GM12878 (cell line): ENCODE measurements around the gene PPM1E. TPM values are rescaled to one million over a fixed set of nuclear protein-coding genes. Genes with fewer than 3 reads are reported as not detected.

Experiments
- ATAC-seq: fragments of 200-7000 bp; cut with Tn5 transposase; 3 replicates; pipeline ENCODE4 v1.9.1; 2020; ENCODE audit warnings: mild to moderate bottlenecking, moderate library complexity
- BruUV-seq: library from RNA; stranded (reverse); fragments of 400-500 nt; replicated peaks from 2 replicates; lab custom pipeline; 2021; lab: Mats Ljungman, UMichigan
- CTCF ChIA-PET: fragments of 300-600 bp; sonication (Branson Sonifier 250); formaldehyde crosslinking; extraction: SDS; loops from one replicate; lab custom pipeline; 2021; ENCODE audit warnings: inconsistent platforms; lab: Yijun Ruan, JAX
- POLR2A ChIA-PET: fragments of 350-600 bp; formaldehyde crosslinking; extraction: SDS; loops from one replicate; lab custom pipeline; 2021; ENCODE audit warnings: inconsistent platforms; lab: Charles Lee
- RAD21 ChIA-PET: fragments of 300-600 bp; sonication (Branson Sonifier 250); formaldehyde crosslinking; loops from one replicate; lab custom pipeline; 2023; ENCODE audit warnings: antibody characterized with exemption; ENCODE audit not compliant: unreplicated experiment; lab: Charles Lee
- SMC1A ChIA-PET: fragments of 300-600 bp; sonication (Branson Sonifier 250); formaldehyde crosslinking; loops from one replicate; lab custom pipeline; 2023; ENCODE audit not compliant: unreplicated experiment, uncharacterized antibody; lab: Charles Lee
- DNase-seq: peaks from one replicate; pipeline ENCODE4 v3.0.0-alpha.2; 2011; ENCODE audit warnings: low read depth, low spot score
- FAIRE-seq: peaks from 3 replicates; lab custom pipeline; 2011; peaks lifted over from hg19 to GRCh38; lab: Jason Lieb, UNC
- H2AFZ ChIP-seq: 2 replicates; pipeline ENCODE4 v1.6.0; 2011; ENCODE audit warnings: low read depth, low read length, control low read depth; ENCODE audit not compliant: control insufficient read depth
- H3K27ac ChIP-seq: 2 replicates; pipeline ENCODE4 v1.5.1; 2011; ENCODE audit warnings: control low read depth; ENCODE audit not compliant: control insufficient read depth, insufficient read depth
- H3K27me3 ChIP-seq, 2 experiments: replicated peaks in 1 of 2; 2 replicates each; pipeline versions ENCODE4 v1.6.0 to v1.6.1; 2011; ENCODE audit warnings: low read length in 1 of 2; ENCODE audit not compliant: control insufficient read depth in 2 of 2, insufficient read depth in 2 of 2
- H3K36me3 ChIP-seq, 2 experiments: 2 replicates each; pipeline ENCODE4 v1.5.1; 2011; ENCODE audit warnings: low read length in 1 of 2; ENCODE audit not compliant: control insufficient read depth in 2 of 2, insufficient read depth in 2 of 2
- H3K4me1 ChIP-seq: 2 replicates; pipeline ENCODE4 v1.6.1; 2011; ENCODE audit warnings: mild to moderate bottlenecking, low read length, moderate library complexity, mixed read lengths; ENCODE audit not compliant: control insufficient read depth, insufficient read depth
- H3K4me2 ChIP-seq: 2 replicates; pipeline ENCODE4 v1.6.0; 2011; ENCODE audit warnings: control low read depth; ENCODE audit not compliant: control insufficient read depth, insufficient read depth
- H3K4me3 ChIP-seq: fragments of 200-600 bp; sonication (generic); 2 replicates; pipeline ENCODE4 v1.5.1; 2016
- H3K79me2 ChIP-seq: 2 replicates; pipeline ENCODE4 v1.6.0; 2011; ENCODE audit warnings: low read length; ENCODE audit not compliant: control insufficient read depth, insufficient read depth
- H3K9ac ChIP-seq: 2 replicates; pipeline ENCODE4 v1.8.0; 2011; ENCODE audit warnings: low read length, control low read depth, mixed read lengths; ENCODE audit not compliant: control insufficient read depth, insufficient read depth
- H3K9me3 ChIP-seq: replicated peaks from 3 replicates; pipeline ENCODE4 v1.5.1; 2011; ENCODE audit warnings: mild to moderate bottlenecking, low read length; ENCODE audit not compliant: control insufficient read depth, insufficient read depth
- H4K20me1 ChIP-seq: 2 replicates; pipeline ENCODE4 v1.6.0; 2011; ENCODE audit not compliant: control insufficient read depth, insufficient read depth
- CEBPB ChIP-seq, 2 experiments: fragments of 150-350 bp in 1 of 2; IDR thresholded peaks; 2 replicates each; pipeline ENCODE4 v1.6.1; 2012 to 2014; ENCODE audit warnings: low read depth in 2 of 2, low read length in 2 of 2, borderline replicate concordance in 1 of 2, inconsistent platforms in 1 of 2
- GATAD2B ChIP-seq: fragments of 450-650 bp; conservative IDR thresholded peaks from 2 replicates; pipeline ENCODE4 v1.6.1; 2017; ENCODE audit warnings: low read depth, mild to moderate bottlenecking, moderate library complexity
- NR2C1 ChIP-seq: fragments of 450-650 bp; IDR thresholded peaks from 2 replicates; pipeline ENCODE4 v1.6.1; 2017; ENCODE audit warnings: antibody characterized with exemption, mild to moderate bottlenecking, moderate library complexity
- POLR2A ChIP-seq: IDR thresholded peaks from 2 replicates; pipeline ENCODE4 v1.6.1; 2011; ENCODE audit warnings: low read depth, mild to moderate bottlenecking, low read length
- RELA ChIP-seq: fragments of 450-650 bp; IDR thresholded peaks from 2 replicates; pipeline ENCODE4 v1.8.0; 2014; ENCODE audit warnings: borderline replicate concordance; ENCODE audit not compliant: partially characterized antibody
- RFX5 ChIP-seq: IDR thresholded peaks from 2 replicates; pipeline ENCODE4 v1.6.1; 2011; ENCODE audit warnings: low read depth, low read length, improper control_type of control experiment
- SRF ChIP-seq, 2 experiments: IDR thresholded peaks; 2 replicates each; pipeline ENCODE4 v1.6.1; 2011; ENCODE audit warnings: low read depth in 2 of 2, low read length in 2 of 2, mild to moderate bottlenecking in 1 of 2, moderate library complexity in 1 of 2
- TCF12 ChIP-seq: IDR thresholded peaks from 2 replicates; pipeline ENCODE4 v1.6.1; 2011; ENCODE audit warnings: low read depth, mild to moderate bottlenecking, low read length
- WGBS: methylation state at CpG from one replicate; pipeline ENCODE4 v1.1.6; 2016; ENCODE audit warnings: low lambda C conversion rate; ENCODE audit not compliant: insufficient replicate concordance, insufficient coverage; ENCODE audit errors: missing lambda C conversion rate; 5-methylcytosine and 5-hydroxymethylcytosine counted together
- in situ Hi-C: fragments of 300-500 bp; cut with MboI; formaldehyde crosslinking; loops from 9 replicates; pipeline ENCODE4 v1.14.3; 2018; ENCODE audit warnings: mixed read lengths
- intact Hi-C: fragments of 100-400 bp; cut with micrococcal nuclease; formaldehyde crosslinking; loops from one replicate; pipeline ENCODE4 v1.14.2; 2022; ENCODE audit not compliant: unreplicated experiment
- polyA plus RNA-seq, 11 experiments: library from polyadenylated mRNA; depleted of rRNA in 4 of 11; unstranded in 6 of 11; stranded (reverse) in 5 of 11; fragments of >200 nt; fragmentation: Nextera tagmentation in 4 of 11; fragmentation: Illumina TruSeq in 1 of 11; extraction: Ambion mirVana in 4 of 11; extraction: Trizol in 1 of 11; gene quantifications; 1 replicate in 1 of 11; 2 replicates in 10 of 11; pipeline versions ENCODE4 v1.2.1 to v1.2.3, GENCODE V29; 2011 to 2016; ENCODE audit warnings: inconsistent platforms in 2 of 11, missing spikeins in 2 of 11, low read depth in 1 of 11
- total RNA-seq, 4 experiments: library from RNA; depleted of rRNA in 3 of 4; stranded (reverse); fragments of >200 nt in 3 of 4; fragmentation: Illumina TruSeq in 1 of 4; extraction: Trizol in 1 of 4; gene quantifications; 2 replicates each; pipeline versions ENCODE4 v1.2.1 to v1.2.3, GENCODE V29; 2013 to 2021
- TF ChIP-seq, protein P1 (sequence below): IDR thresholded peaks from 2 replicates; pipeline ENCODE4 v1.6.1; 2012; ENCODE audit warnings: low read depth, low read length, improper control_type of control experiment
- TF ChIP-seq, protein P2 (sequence below): fragments of 450-650 bp; IDR thresholded peaks from 2 replicates; pipeline ENCODE4 v1.6.1; 2016; ENCODE audit warnings: mild to moderate bottlenecking, moderate library complexity, borderline replicate concordance

Gene PPM1E
- total and polyA plus RNA-seq, 10 of the 15 experiments (the other 5 are each of a cell fraction or from before 2014, with no cell fraction given), result 0.07 to 0.28 (median 0.16) TPM

DNA sequence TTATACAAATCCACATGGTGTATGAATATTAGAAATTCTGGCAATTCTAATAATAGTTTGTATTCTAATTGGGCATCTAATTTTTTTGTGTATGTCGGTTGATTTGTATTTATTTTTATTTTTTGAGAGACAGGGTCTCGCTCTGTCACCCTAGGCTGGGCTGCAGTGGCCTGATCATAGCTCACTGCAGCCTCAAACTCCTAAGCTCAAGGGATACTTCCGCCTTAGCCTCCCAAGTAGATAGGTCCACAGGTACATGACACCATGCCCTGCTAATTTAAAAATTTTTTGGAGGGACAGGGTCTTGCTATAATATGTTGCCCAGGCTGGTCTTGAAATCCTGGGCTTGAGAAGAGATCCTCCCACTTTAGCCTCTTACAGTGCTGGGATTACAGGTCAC lies 246.5 kb downstream of the PPM1E start:
- no TSS peak for BruUV-seq
- H3K9me3 ChIP-seq, result no peaks in the 10 kb centered on the region
- ChIA-PET RAD21 (interaction anchor here (0.6 to 5.0 kb wide), 13 partner anchors 9 to 483 kb away, joined by 3 to 37 read pairs (median 5); no protein-coding TSS in a partner anchor), CTCF (interaction anchor here (0.6 to 6.6 kb wide), 12 partner anchors 10 to 483 kb away, joined by 3 to 110 read pairs (median 7); no protein-coding TSS in a partner anchor), POLR2A (interaction anchor here (0.5 to 1.4 kb wide), 5 partner anchors 31 to 852 kb away, joined by 3 to 6 read pairs (median 3); no protein-coding TSS in a partner anchor), SMC1A (interaction anchor here (0.7 to 6.0 kb wide), 11 partner anchors 11 to 483 kb away, joined by 4 to 62 read pairs (median 9); no protein-coding TSS in a partner anchor)
- peaks cover 18% of the 10 kb centered on the region for H3K4me1 ChIP-seq
- H3K9ac ChIP-seq, result peak overlapping the region; percentile 65
- intact Hi-C loops (no loop called here), in situ Hi-C loops (no loop called here)
- H3K4me3 ChIP-seq, result no peak overlapping the region
- TF ChIP-seq RFX5, result no peak
- TF ChIP-seq, protein P1, sequence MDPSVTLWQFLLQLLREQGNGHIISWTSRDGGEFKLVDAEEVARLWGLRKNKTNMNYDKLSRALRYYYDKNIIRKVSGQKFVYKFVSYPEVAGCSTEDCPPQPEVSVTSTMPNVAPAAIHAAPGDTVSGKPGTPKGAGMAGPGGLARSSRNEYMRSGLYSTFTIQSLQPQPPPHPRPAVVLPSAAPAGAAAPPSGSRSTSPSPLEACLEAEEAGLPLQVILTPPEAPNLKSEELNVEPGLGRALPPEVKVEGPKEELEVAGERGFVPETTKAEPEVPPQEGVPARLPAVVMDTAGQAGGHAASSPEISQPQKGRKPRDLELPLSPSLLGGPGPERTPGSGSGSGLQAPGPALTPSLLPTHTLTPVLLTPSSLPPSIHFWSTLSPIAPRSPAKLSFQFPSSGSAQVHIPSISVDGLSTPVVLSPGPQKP, result no peak
- TF ChIP-seq NR2C1, result no peak
- no peak for TF ChIP-seq TCF12
- no peak for TF ChIP-seq GATAD2B
- no peak for TF ChIP-seq RELA
- no peak for TF ChIP-seq CEBPB (IDR thresholded peaks at IDR 0.05; ENCODE audit: borderline replicate concordance in 1 of 2, low read depth in 2 of 2, low read length in 2 of 2)
- no peak for TF ChIP-seq POLR2A
- TF ChIP-seq SRF (IDR thresholded peaks at IDR 0.05; ENCODE audit: low read depth in 2 of 2, low read length in 2 of 2), result no peak
- TF ChIP-seq, protein P2, sequence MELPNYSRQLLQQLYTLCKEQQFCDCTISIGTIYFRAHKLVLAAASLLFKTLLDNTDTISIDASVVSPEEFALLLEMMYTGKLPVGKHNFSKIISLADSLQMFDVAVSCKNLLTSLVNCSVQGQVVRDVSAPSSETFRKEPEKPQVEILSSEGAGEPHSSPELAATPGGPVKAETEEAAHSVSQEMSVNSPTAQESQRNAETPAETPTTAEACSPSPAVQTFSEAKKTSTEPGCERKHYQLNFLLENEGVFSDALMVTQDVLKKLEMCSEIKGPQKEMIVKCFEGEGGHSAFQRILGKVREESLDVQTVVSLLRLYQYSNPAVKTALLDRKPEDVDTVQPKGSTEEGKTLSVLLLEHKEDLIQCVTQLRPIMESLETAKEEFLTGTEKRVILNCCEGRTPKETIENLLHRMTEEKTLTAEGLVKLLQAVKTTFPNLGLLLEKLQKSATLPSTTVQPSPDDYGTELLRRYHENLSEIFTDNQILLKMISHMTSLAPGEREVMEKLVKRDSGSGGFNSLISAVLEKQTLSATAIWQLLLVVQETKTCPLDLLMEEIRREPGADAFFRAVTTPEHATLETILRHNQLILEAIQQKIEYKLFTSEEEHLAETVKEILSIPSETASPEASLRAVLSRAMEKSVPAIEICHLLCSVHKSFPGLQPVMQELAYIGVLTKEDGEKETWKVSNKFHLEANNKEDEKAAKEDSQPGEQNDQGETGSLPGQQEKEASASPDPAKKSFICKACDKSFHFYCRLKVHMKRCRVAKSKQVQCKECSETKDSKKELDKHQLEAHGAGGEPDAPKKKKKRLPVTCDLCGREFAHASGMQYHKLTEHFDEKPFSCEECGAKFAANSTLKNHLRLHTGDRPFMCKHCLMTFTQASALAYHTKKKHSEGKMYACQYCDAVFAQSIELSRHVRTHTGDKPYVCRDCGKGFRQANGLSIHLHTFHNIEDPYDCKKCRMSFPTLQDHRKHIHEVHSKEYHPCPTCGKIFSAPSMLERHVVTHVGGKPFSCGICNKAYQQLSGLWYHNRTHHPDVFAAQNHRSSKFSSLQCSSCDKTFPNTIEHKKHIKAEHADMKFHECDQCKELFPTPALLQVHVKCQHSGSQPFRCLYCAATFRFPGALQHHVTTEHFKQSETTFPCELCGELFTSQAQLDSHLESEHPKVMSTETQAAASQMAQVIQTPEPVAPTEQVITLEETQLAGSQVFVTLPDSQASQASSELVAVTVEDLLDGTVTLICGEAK, result no peak
- DNase-seq (no peak), FAIRE-seq (no peak), ATAC-seq (peak; percentile 9; the same call in 1 of the 3 replicates)
- H3K4me2 ChIP-seq, result peak overlapping the region; percentile 87
- H3K27ac ChIP-seq, result peak overlapping the region; percentile 87
- H3K79me2 ChIP-seq, result no peaks in the 10 kb centered on the region; the same call in 1 of the 2 replicates
- 62% methylated on average over 3 of the region's 3 CpGs for WGBS
- no peaks in the 10 kb centered on the region for H4K20me1 ChIP-seq
- H3K36me3 ChIP-seq, result 0 out of 4 replicates have a peak, but pooled peaks cover 0 to 2% of the 10 kb centered on the region in 2 experiments
- no peaks in the 10 kb centered on the region for H3K27me3 ChIP-seq
- no peak overlapping the region for H2AFZ ChIP-seq
